OCI-LY1 (cell line): ENCODE data around the gene STX8.

Experiments
- EZH2 ChIP-seq: fragments of 200-600 bp; sonication (generic), shearing (Covaris generic); IDR thresholded peaks from 2 replicates; pipeline ENCODE4 v1.8.0; 2017; ENCODE audit warnings: borderline replicate concordance, mixed run types, mild to moderate bottlenecking, antibody characterized with exemption, low read length, moderate library complexity, mixed read lengths
- TF ChIP-seq, protein P1 (sequence below): fragments of 200-600 bp; sonication (generic), shearing (Covaris generic); IDR thresholded peaks from 2 replicates; pipeline ENCODE4 v1.5.1; 2017; ENCODE audit warnings: mild to moderate bottlenecking, antibody characterized with exemption, low read length, moderate library complexity, mixed read lengths

DNA sequence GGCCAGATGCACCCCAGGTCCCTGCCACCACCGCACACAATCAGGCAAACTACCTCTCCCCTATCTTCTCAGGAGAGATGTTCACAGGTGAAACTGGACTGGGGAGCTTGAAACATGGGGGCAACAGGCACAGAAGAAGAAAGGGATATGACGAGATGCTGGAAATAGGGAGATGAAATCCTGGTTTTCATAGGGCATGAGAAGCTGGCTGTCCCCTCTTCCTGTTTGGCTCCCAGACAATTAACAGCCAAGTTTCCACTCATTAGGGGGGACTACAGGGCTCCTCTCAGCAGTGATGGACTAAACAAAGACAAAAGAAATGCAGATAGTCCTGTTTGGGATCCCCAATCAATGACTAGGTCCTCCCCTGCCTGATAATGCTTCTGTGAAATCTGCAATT lies 288.3 kb downstream of the STX8 start:
- TF ChIP-seq, protein P1, sequence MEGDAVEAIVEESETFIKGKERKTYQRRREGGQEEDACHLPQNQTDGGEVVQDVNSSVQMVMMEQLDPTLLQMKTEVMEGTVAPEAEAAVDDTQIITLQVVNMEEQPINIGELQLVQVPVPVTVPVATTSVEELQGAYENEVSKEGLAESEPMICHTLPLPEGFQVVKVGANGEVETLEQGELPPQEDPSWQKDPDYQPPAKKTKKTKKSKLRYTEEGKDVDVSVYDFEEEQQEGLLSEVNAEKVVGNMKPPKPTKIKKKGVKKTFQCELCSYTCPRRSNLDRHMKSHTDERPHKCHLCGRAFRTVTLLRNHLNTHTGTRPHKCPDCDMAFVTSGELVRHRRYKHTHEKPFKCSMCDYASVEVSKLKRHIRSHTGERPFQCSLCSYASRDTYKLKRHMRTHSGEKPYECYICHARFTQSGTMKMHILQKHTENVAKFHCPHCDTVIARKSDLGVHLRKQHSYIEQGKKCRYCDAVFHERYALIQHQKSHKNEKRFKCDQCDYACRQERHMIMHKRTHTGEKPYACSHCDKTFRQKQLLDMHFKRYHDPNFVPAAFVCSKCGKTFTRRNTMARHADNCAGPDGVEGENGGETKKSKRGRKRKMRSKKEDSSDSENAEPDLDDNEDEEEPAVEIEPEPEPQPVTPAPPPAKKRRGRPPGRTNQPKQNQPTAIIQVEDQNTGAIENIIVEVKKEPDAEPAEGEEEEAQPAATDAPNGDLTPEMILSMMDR = no peak
- no peak for TF ChIP-seq EZH2
